Measurements from ENCODE around the gene PACSIN1.

PACSIN1 gene

DNA sequence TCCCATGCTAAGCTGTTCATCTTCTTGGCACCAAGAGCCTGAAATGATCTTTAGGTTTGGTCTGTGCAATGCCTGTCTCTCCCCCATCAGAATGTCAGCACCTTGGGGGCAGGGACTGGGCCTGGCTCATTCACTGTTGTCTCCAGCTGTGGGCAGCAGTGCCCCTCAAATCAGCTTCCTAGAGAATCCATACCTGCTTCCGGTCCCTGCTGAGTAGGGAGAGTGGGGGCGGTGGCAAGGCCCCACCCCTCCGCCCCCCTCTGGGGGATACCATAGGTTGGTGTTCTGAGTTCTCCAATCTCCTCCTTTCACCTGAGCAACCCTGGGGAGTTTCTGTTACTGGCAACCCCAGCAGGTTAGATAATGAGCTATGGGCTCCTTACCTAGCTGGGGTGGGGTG lies 109.5 kb downstream of the PACSIN1 start:
- in situ Hi-C loops (cut with MboI; ENCODE audit: low sequenced_read_pairs) = no loop called here

DNA sequence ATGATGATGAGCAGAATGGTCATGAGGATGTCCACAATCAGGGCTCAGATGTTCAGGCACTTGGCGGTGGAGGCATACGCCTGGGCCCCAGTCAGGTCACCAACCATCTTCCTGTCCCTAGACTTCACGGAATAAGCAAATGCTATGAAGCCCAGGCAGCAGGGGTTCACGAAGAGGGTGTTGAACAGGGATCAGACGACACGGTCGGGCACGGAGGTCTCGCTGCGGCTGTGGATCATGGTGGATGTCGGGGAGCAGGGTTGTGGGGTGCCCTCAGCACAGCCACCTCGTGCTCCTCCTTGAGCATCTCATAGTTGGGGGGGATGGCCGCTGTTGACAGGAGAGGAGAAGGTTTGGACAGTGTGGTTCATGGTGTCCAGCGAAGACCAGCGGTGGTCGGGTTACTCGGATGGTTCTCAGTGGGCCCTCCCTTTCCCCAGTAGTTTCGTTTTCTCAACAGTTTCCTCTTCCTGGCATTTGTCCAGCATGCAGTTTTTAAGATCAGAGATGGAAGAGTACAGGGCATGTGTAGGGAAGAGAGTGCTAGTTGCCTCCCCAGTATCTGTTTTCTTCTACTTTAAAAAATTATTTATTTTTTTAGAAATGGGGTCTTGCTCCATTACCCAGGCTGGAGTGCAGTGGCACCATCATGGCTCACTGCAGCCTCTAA lies 110.5 kb downstream of the PACSIN1 start:
- in situ Hi-C loops (cut with MboI; ENCODE audit: low sequenced_read_pairs) = no loop called here

DNA sequence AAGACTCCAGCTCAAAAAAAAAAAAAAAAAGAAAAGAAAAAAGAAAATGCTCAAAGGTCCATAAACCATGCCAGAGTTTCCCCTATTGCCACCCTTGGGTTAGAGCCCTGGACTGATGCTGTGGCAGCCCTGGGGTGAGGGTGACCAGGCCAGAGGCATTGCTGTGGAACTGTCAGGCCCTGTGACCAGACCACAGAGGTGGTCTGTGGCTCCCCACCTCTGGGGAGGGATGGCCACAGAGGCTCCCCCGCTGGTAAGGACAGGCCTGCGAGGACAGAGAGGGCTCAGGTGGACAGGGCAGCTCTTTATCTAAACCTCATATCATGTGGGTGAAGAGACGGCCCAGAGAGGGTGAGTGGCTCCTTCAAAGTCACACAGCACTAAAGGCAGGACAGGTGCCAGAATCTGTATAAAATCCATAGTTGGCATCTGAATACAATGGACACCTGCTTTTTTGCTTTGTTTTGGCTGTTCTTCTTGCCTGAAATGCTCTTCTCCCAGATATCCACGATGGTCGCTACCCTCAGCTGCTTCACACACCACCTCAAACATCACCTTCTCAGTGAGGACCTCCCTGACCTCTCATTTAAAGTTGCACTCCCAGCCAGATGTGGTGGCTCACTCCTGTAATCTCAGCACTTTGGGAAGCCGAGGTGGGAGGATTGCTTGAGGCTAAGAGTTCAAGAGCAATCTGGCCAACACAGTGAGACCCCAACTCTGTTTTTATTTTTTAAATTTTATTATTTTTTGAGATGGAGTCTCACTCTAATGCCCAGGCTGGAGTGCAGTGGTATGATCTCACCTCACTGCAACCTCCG lies 112.8 kb downstream of the PACSIN1 start:
- in situ Hi-C loops (cut with MboI; ENCODE audit: low sequenced_read_pairs) = no loop called here

DNA sequence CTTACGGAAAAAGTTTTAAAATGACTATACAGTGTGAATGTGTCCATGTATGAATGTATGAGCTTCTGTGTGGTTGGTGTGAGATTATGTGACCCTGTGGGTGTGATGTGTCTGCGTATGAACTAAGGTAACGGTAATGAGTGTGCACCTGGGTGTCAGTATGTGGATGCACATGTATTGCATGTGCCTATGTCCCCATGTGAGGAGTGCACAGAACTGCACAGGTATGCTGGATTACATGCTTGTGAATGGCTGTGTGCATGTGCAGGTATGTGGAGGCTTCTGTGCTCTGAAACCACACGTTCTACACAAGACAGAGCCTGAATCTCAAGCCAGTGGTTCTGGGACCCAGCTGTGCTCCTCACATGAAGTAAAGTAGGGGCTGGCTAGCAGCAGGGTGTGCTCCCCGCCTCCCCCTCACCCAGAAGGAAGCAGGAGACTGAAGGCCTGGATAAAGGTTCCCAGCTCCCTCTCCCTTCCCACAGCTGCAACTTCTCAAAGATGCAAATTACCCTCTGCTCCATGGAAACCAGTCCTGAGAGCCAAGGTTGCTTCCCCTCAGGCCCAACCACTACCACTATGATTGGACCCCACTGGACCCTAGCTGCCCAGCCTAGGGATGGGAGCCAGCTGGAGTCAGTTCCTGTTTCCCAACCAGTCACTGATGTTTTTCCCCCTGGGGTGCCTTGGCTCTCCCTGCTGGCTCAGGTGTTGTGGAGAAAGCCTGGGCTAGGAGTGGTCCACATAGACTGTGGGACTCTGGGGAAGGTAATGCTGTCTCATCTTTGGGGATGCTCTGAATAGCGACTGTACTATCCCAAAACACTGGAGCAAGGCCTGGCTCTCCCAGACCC lies 115.1 kb downstream of the PACSIN1 start:
- in situ Hi-C loops (cut with MboI; ENCODE audit: low sequenced_read_pairs) = no loop called here

DNA sequence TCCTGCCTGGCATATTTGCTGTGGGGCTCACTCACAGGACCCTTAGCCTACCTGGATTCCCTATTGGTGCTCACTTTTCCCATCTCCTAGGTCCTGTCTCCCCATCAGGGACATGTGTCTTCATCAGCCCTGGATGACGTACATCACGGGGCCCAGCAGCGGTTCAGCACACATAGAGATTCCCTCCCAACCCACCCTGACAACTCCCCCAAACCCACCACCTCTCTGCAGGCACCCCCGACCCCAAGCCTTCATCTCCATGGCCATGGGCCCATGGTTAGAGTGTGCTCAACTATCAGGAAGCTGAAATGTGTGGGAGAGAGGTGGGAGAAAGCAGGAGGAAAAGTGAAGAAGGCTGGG lies 115.7 kb downstream of the PACSIN1 start:
- in situ Hi-C loops (cut with MboI; ENCODE audit: low sequenced_read_pairs) = no loop called here

DNA sequence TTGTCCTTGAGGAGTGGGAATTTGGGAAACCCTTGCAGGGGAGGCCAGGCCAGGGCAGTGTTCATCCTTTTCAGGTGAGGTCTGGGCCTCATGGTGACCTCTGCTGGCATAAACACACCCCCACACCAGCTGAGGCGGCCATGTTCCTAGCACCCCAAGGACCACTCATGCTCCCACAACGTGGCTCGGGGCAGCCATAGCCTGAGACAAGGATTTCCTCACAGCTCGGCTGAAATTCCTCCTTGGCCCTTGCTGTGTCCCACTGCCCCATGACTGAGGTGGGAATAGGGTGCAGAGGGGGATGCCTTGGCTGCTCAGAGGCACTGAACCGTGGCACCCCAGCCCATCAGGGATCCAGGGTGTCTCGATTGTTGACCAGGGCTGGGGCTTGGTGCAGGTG lies 117.6 kb downstream of the PACSIN1 start:
- in situ Hi-C loops (cut with MboI; ENCODE audit: low sequenced_read_pairs) = no loop called here

DNA sequence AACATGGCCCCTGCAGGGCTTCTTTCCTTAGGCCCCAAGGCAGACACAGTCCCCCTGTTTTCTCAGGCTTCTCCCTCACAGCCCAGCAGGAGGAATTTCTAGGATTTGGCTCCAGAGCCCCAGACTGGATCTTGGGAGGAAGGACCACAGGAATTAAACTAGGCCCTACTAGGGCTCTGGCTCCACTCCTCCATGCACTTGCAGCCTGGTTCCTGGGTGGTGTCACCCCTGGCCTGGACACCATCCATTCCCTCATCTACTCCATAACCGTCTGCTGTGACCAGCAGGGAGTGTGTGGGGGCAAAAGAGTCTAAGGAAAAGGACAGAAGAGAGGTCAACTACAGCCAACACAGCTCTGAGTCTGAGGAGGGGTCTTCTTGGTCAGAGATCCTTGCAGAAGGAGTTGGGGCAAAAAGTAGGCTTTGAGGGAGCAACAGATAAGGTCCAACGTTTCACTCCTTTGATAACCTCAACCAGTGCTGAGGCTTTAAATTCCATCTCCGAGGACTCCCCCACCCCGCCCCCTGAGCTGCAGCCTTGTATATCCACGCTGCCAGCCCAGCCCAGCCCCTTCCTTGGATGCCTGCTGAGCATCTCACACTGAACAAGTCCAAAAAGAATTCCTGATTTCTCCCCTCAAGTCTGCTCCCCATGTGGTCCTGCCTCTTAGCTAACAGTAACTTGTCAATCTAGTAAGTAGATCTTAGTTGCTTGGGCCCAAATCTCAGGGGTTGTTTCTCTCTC lies 118.2 kb downstream of the PACSIN1 start:
- in situ Hi-C loops (cut with MboI; ENCODE audit: low sequenced_read_pairs) = no loop called here

DNA sequence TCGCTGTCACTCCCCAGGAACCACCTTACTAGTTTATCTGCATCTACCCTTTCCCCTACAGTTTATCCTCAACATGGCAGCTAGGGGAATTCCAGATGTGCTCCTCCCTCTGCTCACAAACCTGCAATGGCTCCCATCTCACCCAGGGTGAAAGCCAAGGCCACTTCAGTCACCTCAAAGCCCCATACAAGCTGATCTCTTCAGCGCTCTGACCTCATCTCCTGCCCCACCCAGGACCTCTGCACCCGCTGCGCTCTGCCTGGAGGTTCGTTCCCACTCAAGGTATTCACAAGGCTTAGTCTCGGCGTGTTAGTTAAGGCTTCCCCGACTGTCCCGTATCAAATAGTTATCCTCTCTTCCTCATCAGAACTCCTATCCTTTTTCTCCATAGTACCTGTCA lies 118.8 kb downstream of the PACSIN1 start:
- in situ Hi-C loops (cut with MboI; ENCODE audit: low sequenced_read_pairs) = no loop called here
